GM19099 (cell line): ENCODE data around the gene SPOP.

Experiments used
- POLR2A ChIP-seq: IDR thresholded peaks from 3 replicates; pipeline ENCODE4 v1.6.1; 2011; ENCODE audit warnings: low read depth; ENCODE audit not compliant: insufficient read length; ENCODE audit errors: extremely low read depth

The SPOP gene

DNA sequence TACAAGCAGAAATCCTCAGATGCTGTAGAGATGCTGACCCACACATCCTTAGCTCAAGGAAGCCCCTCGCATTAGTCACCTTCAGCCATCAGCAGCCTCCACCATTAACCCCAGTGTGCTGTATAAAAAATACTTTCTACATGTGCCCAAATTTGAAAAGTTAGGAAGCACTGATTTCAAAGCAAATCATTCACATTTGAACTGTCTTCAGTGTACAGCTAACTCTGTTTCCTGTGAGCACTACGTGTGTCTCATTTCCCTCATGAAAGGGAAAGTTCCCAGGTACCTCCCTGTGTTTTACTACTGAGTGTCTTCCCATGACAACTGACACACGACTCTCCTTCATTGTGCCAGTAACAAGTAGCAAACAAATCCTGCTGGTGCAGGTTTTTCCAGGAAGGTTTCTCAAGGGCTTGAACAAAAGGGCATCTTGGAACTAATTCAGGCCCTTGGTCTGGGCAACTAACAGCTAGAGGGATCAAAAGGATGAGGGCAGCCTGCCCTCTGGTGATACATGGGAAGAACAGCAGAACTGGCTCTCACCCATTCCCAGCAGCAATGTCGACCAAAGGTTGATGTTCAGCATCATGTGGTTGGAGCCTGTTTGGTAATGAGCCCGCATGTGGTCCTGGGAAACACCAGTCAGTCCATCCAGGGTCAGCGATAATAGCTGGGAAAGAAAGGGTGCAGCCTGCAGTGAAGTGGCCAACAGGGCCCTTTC lies 25.8 kb upstream of the SPOP start:
- TF ChIP-seq POLR2A = no peak

DNA sequence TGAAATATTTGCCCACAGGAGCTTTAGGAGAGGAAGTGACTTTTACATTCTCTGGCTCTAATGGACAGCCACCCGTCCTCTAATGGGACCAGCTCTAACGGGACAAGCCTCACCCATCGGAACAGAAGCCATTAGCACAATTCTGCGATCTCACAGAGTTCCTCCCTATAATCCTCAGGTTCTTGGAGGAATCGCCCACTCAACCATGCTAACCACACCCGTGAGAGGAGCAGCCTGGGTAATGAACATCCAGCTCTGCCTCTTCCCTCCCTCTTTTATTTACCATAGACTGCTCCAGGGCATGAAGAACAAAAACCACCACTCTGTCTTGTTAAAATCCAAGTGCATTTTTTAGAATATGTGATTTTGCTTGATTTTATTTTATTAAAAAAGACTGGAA lies 23.1 kb upstream of the SPOP start:
- no peak for TF ChIP-seq POLR2A

DNA sequence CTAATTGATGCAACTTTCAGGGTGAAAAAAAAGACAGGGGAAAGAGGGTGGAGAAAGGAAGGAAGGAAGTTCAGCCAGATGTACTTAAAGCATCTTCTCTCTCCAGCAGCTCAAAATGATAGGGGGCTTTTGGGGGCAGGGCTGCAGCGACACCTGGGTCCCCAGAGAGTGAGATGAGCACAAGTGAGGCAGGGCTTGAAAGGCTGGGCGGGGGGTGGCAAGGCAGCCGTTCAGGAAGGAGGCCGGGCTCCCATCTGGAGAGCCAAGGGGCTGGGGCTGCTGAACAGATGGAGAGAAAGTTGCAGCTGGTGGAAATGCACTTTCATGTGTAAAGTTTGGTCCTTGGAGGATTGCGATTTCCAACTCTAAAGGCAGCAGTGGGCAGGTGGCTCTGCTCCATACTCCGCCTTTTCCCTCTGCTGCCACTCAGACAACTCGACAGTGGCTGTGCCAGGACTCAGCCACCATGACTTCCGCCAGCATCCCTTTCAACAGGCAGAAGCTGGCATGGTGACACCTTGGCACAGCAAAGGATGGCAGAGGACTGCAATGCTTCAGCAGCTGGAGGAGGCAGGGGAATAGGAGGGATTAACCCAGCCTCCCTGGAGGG lies 22.2 kb upstream of the SPOP start:
- TF ChIP-seq POLR2A = no peak

DNA sequence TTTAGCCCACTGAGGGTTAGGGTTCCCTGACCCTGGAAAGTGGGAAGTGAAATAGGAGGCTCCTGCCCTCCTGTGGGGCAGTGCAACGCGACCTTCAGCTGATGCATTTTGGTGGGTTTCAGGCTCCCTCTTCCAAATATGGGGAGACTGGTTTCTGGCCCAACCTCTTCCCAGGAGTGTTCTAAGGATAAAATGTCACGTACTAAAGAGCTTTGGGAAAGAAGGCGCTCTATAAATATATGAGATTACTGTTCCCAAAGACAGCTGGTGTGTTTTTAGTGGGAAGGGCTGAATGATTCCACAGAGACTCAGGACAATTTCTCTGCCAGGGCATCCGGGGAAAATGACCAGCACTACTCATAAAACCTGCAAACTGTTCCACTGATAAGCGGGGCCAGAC lies 20.1 kb upstream of the SPOP start:
- no peak for TF ChIP-seq POLR2A

DNA sequence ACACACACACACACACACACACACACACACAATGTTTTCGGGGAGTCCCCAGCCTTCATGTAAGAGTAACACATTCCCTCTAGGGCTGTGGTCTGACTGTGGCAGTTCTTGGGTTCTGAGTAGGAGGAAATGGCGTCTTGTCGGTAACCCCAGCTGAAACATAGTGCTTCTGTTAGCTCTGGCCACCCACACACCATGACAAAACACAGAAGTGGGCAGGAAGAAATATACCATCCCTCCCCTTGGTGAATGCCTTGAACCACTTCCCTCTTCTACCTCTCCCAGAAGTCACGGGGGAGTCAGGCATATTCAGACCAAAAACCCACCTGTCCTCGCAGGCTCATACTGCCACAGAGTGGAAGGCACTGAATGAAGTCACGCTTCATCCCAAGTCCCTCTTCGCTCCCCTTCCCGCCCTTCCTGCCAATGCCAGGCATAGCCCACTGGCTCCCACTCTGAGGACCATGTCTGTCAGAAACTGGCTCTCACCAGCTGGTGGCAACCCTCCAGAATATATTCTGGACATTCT lies 18.4 kb upstream of the SPOP start:
- no peak for TF ChIP-seq POLR2A

DNA sequence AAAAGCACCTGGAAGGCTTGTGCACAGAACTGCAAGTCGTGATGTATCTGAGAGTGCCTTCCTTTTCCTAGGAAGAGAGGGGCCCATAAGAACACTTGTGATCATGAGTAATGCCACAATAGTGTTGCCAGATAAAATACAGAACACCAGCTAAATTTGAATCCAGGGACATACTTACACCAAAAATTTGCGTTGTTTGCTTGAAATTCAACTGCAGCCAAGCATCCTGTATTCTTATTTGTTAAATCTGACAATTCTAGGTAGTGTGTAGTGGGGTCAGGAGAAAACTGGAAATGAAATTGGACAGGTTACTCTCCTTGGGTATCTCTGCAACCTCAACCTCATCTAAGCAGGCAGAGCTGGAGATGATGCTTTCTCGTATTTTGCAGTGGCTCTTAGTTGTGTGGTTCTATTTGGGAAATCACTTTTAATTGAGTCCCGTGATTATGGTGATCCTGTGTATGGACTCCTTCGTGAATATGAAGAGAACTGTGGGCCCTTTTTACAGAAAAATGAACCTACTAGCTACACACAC lies 17.9 kb upstream of the SPOP start:
- no peak for TF ChIP-seq POLR2A

DNA sequence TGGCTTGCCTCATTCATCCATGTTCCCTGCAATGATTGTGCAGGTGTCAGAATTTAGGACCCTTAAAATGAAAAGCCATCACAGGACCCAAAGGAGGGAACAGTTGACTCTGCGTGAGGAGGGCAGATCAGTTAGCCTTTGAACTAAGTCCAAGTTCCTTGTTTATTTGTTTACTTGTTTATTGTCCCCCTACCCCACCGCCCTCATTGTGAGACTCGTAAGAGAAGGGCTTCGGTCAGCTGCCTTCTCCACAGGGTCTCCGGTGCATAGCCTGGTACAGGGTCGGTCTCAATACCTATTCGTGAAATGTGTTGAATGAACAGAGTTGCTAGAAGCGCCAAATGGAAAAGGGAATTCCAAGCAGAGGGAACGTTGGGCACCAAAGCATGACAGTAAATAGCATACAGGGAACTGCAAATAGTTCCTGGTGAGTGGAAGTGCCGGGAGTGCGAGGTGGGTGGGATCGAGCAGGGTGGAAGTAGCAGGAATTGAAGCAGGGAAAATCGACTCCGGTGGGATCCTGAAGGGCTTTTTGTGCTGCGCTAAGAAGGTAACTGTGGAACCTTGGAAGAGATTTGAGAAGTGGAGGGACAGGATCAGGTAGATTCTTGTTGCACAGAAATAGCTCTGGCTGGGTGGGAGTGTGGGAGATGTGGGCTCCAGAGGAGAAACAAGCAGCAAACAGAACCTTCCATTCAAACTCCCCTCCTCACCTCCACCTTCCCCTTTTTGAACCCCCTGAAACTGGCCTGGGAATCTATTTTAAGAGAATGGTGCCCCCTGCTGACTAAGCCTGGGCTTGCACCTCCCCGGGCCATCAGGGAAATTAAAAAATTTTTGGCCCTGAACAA lies 17.2 kb upstream of the SPOP start:
- no peak for TF ChIP-seq POLR2A

DNA sequence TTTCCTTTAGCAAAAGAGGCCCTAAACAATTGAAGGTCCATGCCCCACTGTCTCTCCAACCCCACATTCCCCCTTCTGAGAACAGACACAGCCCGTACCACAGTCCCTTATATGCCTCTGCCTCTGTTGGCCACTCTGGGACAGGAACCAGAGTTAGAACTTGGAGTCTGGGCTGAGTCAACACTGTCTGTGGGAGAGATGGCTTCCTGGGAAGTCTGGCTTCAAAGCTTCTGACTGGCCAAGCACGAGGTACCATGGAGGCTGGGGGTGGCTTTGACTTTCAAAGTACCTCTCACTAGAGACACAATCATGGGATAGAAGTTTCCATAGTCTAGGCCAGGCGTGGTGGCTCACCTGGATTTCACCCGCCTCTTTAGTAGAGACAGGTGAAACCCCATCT lies 14.9 kb upstream of the SPOP start:
- TF ChIP-seq POLR2A = no peak

DNA sequence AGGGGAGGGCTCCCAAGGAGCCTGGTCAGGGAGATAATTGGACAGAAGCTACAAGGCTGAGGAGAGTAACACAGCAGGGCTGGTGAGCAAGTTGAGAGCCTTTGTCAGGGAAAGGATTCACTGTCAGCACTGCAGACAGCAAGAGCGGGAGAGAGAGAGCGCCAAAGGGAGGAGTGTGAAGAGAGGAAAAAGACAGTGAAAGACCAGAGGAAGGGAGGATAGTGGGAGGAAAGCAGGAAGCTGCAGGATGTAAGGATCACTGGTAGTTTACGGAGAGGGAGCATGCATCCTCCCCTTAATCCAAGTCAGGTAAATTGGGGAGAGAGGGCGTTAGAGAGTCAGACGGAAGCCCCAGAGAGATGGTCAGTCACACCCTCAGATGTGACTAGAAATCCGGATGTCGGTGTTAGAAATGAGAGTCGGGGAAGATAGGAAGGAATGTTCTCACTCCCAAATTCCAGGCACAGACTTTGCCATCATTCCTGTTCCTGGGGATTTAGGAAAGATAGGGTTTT lies 13.8 kb upstream of the SPOP start:
- TF ChIP-seq POLR2A = no peak

DNA sequence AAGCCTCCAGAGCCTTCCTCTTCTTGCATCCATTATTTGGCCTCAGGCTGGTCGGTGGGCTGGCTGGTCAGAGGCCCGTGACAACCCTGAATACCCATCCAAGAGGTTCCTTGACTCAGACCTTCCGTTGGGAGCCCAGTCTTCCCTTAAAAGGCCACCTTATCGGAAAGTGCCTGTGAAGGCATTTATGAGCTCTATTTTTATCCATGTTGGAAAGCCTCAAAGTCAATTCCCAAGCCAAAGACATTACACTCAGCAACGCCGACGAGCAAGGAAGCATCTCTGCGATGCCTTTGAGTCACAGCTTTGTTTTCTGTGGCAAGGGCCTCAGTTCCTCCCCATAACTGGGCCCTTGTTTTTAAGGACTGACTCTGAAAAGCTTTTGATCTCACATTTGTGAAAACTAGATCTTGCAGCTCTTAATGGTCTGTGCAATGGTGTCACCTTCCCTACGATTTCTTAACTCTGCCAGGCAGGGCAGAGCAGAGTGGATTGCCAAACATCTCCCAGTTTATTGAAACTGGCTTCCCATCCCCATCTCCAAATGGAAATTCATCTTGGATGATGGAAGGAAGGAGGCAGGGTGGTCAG lies 13.3 kb upstream of the SPOP start:
- TF ChIP-seq POLR2A = no peak

DNA sequence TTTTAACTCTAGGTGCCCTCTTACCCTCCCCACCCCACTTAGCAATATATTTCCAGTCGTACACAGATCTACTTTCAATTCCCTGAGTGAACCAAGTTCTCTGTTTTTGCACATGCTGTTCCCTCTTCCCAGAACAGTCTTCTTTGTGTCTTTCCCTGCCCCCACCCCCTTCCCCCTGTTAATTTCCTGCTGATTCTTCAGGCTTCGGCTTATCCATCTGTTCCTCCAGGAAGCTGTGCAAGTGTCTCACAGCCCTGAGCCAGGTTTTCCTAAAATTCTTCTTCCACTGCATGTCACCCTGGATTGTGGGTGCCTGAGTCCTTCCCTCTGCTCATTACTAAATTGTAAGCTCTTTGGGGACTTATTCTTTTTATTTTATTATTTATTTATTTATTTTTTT lies 12.4 kb upstream of the SPOP start:
- TF ChIP-seq POLR2A = no peak

DNA sequence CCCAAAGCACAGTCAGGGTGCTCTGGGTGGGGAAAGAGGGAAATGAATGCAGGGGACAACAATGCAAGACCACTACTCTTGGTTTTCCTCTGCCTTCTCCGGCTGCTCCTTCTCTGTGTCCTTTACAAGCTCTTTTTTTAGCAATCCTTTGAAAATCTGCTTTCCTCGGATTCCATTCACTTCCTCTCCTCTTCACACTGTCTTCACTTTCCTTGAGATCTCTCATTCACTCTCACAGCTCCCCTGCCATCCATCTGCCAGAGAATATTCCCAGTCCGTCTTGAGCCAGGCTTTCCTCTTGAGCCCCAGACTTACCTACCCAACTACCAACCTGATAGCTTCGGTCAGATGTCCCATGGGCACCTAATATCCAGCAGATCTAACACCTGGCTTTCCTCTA lies 11.0 kb upstream of the SPOP start:
- TF ChIP-seq POLR2A = no peak

DNA sequence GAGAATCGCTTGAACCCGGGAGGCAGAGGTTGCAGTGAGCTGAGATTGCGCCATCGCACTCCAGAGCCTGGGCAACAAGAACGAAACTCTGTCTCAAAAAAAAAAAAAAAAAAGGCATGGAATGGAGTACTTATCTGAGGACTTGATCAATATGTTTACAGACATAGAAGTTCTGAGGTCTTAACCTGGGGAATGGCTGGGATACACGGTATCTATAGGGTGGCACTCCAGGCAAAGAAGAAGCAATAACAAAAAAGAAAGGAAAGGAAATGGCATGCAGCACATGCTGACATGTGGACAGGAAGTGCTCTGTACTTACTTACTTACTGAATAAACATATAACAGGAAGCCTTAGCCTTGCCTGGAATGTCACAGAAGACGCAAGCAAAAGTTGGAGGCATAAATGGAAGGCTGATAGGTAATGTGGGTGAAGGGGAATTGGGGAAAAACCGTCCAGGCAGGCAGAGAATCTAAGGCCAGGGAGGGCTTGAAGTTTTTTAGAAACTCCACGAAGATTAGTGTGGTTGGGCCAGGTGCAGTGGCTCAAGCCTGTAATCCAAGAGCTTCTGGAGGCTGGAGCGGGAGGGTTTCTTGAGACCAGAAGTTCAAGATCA lies 10.1 kb upstream of the SPOP start:
- TF ChIP-seq POLR2A = no peak
